Smooth muscle cell (in vitro differentiated cells): ENCODE data around the gene DUOXA1. TPM values are rescaled to one million over a fixed set of nuclear protein-coding genes. Genes with fewer than 3 reads are reported as not detected.

Source experiments
- DNase-seq: peaks from one replicate; lab custom pipeline; 2025; ENCODE audit not compliant: unreplicated experiment; lab: John Stamatoyannopoulos, UW
- H2AFZ ChIP-seq: fragments of 200-600 bp; sonication (generic); 2 replicates; pipeline ENCODE4 v1.6.0; 2016; ENCODE audit warnings: antibody characterized with exemption, low read depth, mild to moderate bottlenecking
- H3F3A ChIP-seq: fragments of 200-600 bp; sonication (generic); 2 replicates; pipeline ENCODE4 v1.6.0; 2017; ENCODE audit warnings: antibody characterized with exemption, low read depth
- H3K27ac ChIP-seq: fragments of 200-600 bp; sonication (generic); 2 replicates; pipeline ENCODE4 v1.5.1; 2016; ENCODE audit warnings: low read depth, mild to moderate bottlenecking
- H3K27me3 ChIP-seq: fragments of 200-600 bp; sonication (generic); 2 replicates; pipeline ENCODE4 v1.6.1; 2016; ENCODE audit warnings: low read depth, mild to moderate bottlenecking
- H3K36me3 ChIP-seq: fragments of 200-600 bp; sonication (generic); 2 replicates; pipeline ENCODE4 v1.5.1; 2016; ENCODE audit warnings: low read depth
- H3K4me1 ChIP-seq: fragments of 200-600 bp; sonication (generic); 2 replicates; pipeline ENCODE4 v1.5.1; 2016; ENCODE audit warnings: low read depth
- H3K4me2 ChIP-seq: fragments of 200-600 bp; sonication (generic); 2 replicates; pipeline ENCODE4 v1.6.0; 2016; ENCODE audit warnings: mild to moderate bottlenecking
- H3K4me3 ChIP-seq: fragments of 200-600 bp; sonication (generic); 2 replicates; pipeline ENCODE4 v1.5.1; 2016; ENCODE audit warnings: mild to moderate bottlenecking
- H3K79me2 ChIP-seq: fragments of 200-600 bp; sonication (generic); 2 replicates; pipeline ENCODE4 v1.6.0; 2016; ENCODE audit warnings: low read depth, mild to moderate bottlenecking
- H3K9ac ChIP-seq: fragments of 200-600 bp; sonication (generic); 2 replicates; pipeline ENCODE4 v1.6.0; 2016; ENCODE audit warnings: low read depth
- H3K9me3 ChIP-seq: fragments of 200-600 bp; sonication (generic); replicated peaks from 2 replicates; pipeline ENCODE4 v1.5.1; 2016; ENCODE audit warnings: low read depth
- H4K20me1 ChIP-seq: fragments of 200-600 bp; sonication (generic); 2 replicates; pipeline ENCODE4 v1.6.0; 2016; ENCODE audit warnings: low read depth
- CTCF ChIP-seq: fragments of 200-600 bp; sonication (generic); IDR thresholded peaks from 2 replicates; pipeline ENCODE4 v1.5.1; 2017; ENCODE audit warnings: borderline replicate concordance, mild to moderate bottlenecking, antibody characterized with exemption; ENCODE audit not compliant: insufficient read depth, poor library complexity, severe bottlenecking
- WGBS: methylation state at CpG from one replicate; pipeline ENCODE4 v1.1.7; 2016; ENCODE audit warnings: low lambda C conversion rate; 5-methylcytosine and 5-hydroxymethylcytosine counted together
- polyA plus RNA-seq: library from polyadenylated mRNA; unstranded; fragments of >200 nt; fragmentation: Nextera tagmentation; extraction: Ambion mirVana; gene quantifications from 2 replicates; pipeline ENCODE4 v1.2.1, GENCODE V29; 2016
- total RNA-seq: library from RNA; depleted of rRNA; stranded (reverse); fragments of >200 nt; gene quantifications from 2 replicates; pipeline ENCODE4 v1.2.3, GENCODE V29; 2014

DUOXA1 gene
- total and polyA plus RNA-seq, 2 experiments from 2014 or later: 2.8 to 7.6 TPM

- no peak for TF ChIP-seq CTCF
- Histone ChIP-seq H3K79me2 (no peaks in the 10 kb centered on the region), H3K9ac (no peak overlapping the region), H4K20me1 (no peaks in the 10 kb centered on the region), H3K4me3 (peak overlapping the region; percentile 43), H3F3A (no peaks in the 10 kb centered on the region), H3K9me3 (no peaks in the 10 kb centered on the region), H3K27me3 (peaks cover 97% of the 10 kb centered on the region), H3K36me3 (no peaks in the 10 kb centered on the region), H3K4me2 (peak overlapping the region; percentile 73), H3K27ac (no peak overlapping the region), H2AFZ (no peak overlapping the region), H3K4me1 (no peaks in the 10 kb centered on the region)
- WGBS: 10% methylated on average over 34 of the region's 47 CpGs
- no peak for DNase-seq
Measured at GRCh38 chr15:45128971-45129639, 574 bp downstream of the DUOXA1 start.

- Histone ChIP-seq H3K9ac (no peak overlapping the region), H3K9me3 (no peaks in the 10 kb centered on the region), H3K36me3 (no peaks in the 10 kb centered on the region), H3K27ac (no peak overlapping the region), H3K4me3 (no peak overlapping the region), H3K27me3 (peaks cover 73% of the 10 kb centered on the region), H4K20me1 (no peaks in the 10 kb centered on the region), H3F3A (no peaks in the 10 kb centered on the region), H3K79me2 (no peaks in the 10 kb centered on the region), H3K4me1 (no peaks in the 10 kb centered on the region), H2AFZ (no peak overlapping the region), H3K4me2 (no peak overlapping the region)
- TF ChIP-seq CTCF: peak; percentile 54
- no peak for DNase-seq
- WGBS: 38% methylated on average over 2 of the region's 2 CpGs
Measured at GRCh38 chr15:45126535-45127158, 3.0 kb downstream of the DUOXA1 start.

- Histone ChIP-seq H4K20me1 (no peaks in the 10 kb centered on the region), H2AFZ (no peak overlapping the region), H3K36me3 (no peaks in the 10 kb centered on the region), H3K9me3 (no peaks in the 10 kb centered on the region), H3K4me1 (no peaks in the 10 kb centered on the region), H3K4me2 (peak overlapping the region; percentile 5), H3F3A (no peaks in the 10 kb centered on the region), H3K4me3 (no peak overlapping the region), H3K79me2 (no peaks in the 10 kb centered on the region), H3K9ac (no peak overlapping the region), H3K27me3 (peaks cover 40% of the 10 kb centered on the region), H3K27ac (peak overlapping the region; percentile 30)
- no peak for DNase-seq
- TF ChIP-seq CTCF: no peak
Measured at GRCh38 chr15:45123397-45123796, 6.3 kb downstream of the DUOXA1 start.

- no peak for TF ChIP-seq CTCF
- Histone ChIP-seq H3K79me2 (no peaks in the 10 kb centered on the region), H3K4me3 (no peak overlapping the region), H3K4me1 (no peaks in the 10 kb centered on the region), H3K27ac (no peak overlapping the region), H3K27me3 (peaks cover 35% of the 10 kb centered on the region), H3K9me3 (no peaks in the 10 kb centered on the region), H2AFZ (no peak overlapping the region), H3K4me2 (no peak overlapping the region), H4K20me1 (no peaks in the 10 kb centered on the region), H3K36me3 (no peaks in the 10 kb centered on the region), H3F3A (no peaks in the 10 kb centered on the region), H3K9ac (no peak overlapping the region)
- no peak for DNase-seq
- WGBS: 97% methylated on average over 7 of the region's 7 CpGs
Measured at GRCh38 chr15:45122719-45123118, 7.0 kb downstream of the DUOXA1 start.
